HEK293T (cell line): Measurements from ENCODE around the gene KIF21A.

Experiments
- BHLHE40 ChIP-seq: fragments of 450-650 bp; IDR thresholded peaks from 2 replicates; pipeline ENCODE4 v1.6.1; 2016; ENCODE audit warnings: mild to moderate bottlenecking, moderate library complexity, borderline replicate concordance
- ELF4 ChIP-seq: fragments of 450-650 bp; IDR thresholded peaks from 2 replicates; pipeline ENCODE4 v1.6.1; 2017; ENCODE audit warnings: antibody characterized with exemption
- FOXA1 ChIP-seq: fragments of 450-650 bp; IDR thresholded peaks from 2 replicates; pipeline ENCODE4 v1.6.1; 2016; ENCODE audit warnings: mild to moderate bottlenecking
- FOXK2 ChIP-seq: fragments of 450-650 bp; IDR thresholded peaks from 2 replicates; pipeline ENCODE4 v1.6.1; 2016; ENCODE audit warnings: mild to moderate bottlenecking
- FOXM1 ChIP-seq: fragments of 450-650 bp; IDR thresholded peaks from 2 replicates; pipeline ENCODE4 v1.6.1; 2017; ENCODE audit warnings: mild to moderate bottlenecking, borderline replicate concordance
- LEF1 ChIP-seq: fragments of 450-650 bp; IDR thresholded peaks from 2 replicates; pipeline ENCODE4 v1.6.1; 2017; ENCODE audit warnings: mild to moderate bottlenecking, borderline replicate concordance
- NFRKB ChIP-seq: fragments of 450-650 bp; IDR thresholded peaks from 2 replicates; pipeline ENCODE4 v1.6.1; 2016; ENCODE audit warnings: mild to moderate bottlenecking, moderate library complexity
- PKNOX1 ChIP-seq: fragments of 450-650 bp; IDR thresholded peaks from 2 replicates; pipeline ENCODE4 v1.6.1; 2016
- SP1 ChIP-seq: fragments of 450-650 bp; IDR thresholded peaks from 2 replicates; pipeline ENCODE4 v1.6.1; 2017
- SUZ12 ChIP-seq: fragments of 450-650 bp; IDR thresholded peaks from 2 replicates; pipeline ENCODE4 v1.6.1; 2016; ENCODE audit warnings: mild to moderate bottlenecking
- TARDBP ChIP-seq: fragments of 450-650 bp; IDR thresholded peaks from 2 replicates; pipeline ENCODE4 v1.6.1; 2016

- TF ChIP-seq SP1 (no peak), FOXK2 (no peak), NFRKB (no peak), LEF1 (no peak), SUZ12 (no peak), TARDBP (no peak), BHLHE40 (no peak), FOXA1 (no peak), ELF4 (no peak), FOXM1 (no peak), PKNOX1 (no peak)
Observed at GRCh38 chr12:39419471-39419870, 23.4 kb downstream of the KIF21A start.
